WERI-Rb-1 (cell line): ENCODE results near the gene HGS.

Experiments
- DNase-seq: peaks from one replicate; pipeline ENCODE4 v3.0.0-alpha.2; 2020
- H3K27ac ChIP-seq: fragments of 250-450 bp; sonication (Bioruptor Pico); 2 replicates; pipeline ENCODE4 v1.5.1; 2020; ENCODE audit warnings: mild to moderate bottlenecking, moderate library complexity
- H3K27me3 ChIP-seq: fragments of 250-450 bp; sonication (Bioruptor Pico); 2 replicates; pipeline ENCODE4 v1.5.1; 2021; ENCODE audit warnings: mild to moderate bottlenecking, low read depth, moderate library complexity; ENCODE audit not compliant: insufficient read depth, severe bottlenecking
- H3K36me3 ChIP-seq: fragments of 250-450 bp; sonication (Bioruptor Pico); 2 replicates; pipeline ENCODE4 v1.5.1; 2020; ENCODE audit warnings: mild to moderate bottlenecking, moderate library complexity
- H3K4me3 ChIP-seq: 2 replicates; pipeline ENCODE4 v1.5.1; 2011; ENCODE audit warnings: low read depth, mild to moderate bottlenecking, control low read depth, low read length
- H3K9me3 ChIP-seq: fragments of 250-450 bp; sonication (Bioruptor Pico); 2 replicates; pipeline ENCODE4 v1.5.1; 2021; ENCODE audit warnings: mild to moderate bottlenecking, moderate library complexity; ENCODE audit not compliant: severe bottlenecking
- CTCF ChIP-seq: IDR thresholded peaks from 2 replicates; pipeline ENCODE4 v1.5.1; 2011; ENCODE audit warnings: low read depth, mild to moderate bottlenecking, control low read depth, inconsistent platforms, low read length

Gene HGS

GRCh38 chr17:81652906-81653771, 30.7 kb upstream of the HGS start:
- Histone ChIP-seq H3K4me3 (no peak overlapping the region), H3K27me3 (no peaks in the 10 kb centered on the region), H3K27ac (peak overlapping the region; percentile 1; the same call in 1 of the 2 replicates), H3K36me3 (no peaks in the 10 kb centered on the region), H3K9me3 (peaks cover 11% of the 10 kb centered on the region)
- TF ChIP-seq CTCF = no peak
- no peak for DNase-seq

GRCh38 chr17:81655378-81656117, 28.3 kb upstream of the HGS start:
- DNase-seq = peak; percentile 95
- peak overlapping the region; percentile 84 for H3K27ac ChIP-seq
- H3K36me3 ChIP-seq = no peaks in the 10 kb centered on the region
- no peaks in the 10 kb centered on the region for H3K27me3 ChIP-seq
- H3K9me3 ChIP-seq = no peaks in the 10 kb centered on the region
- no peak overlapping the region for H3K4me3 ChIP-seq
- no peak for TF ChIP-seq CTCF

GRCh38 chr17:81656118-81656743, 27.6 kb upstream of the HGS start, which contains the start of gene PDE6G:
TSS of gene PDE6G (minus strand) at chr17:81656542. CDS start at chr17:81653305, 3,237 bp downstream.
- Histone ChIP-seq H3K9me3 (no peaks in the 10 kb centered on the region), H3K36me3 (no peaks in the 10 kb centered on the region), H3K27me3 (no peaks in the 10 kb centered on the region), H3K4me3 (no peak within 1 kb of the TSS), H3K27ac (peak within 1 kb of the TSS; percentile 84)
- peak; percentile 82 for DNase-seq
- TF ChIP-seq CTCF = no peak

GRCh38 chr17:81656835-81657234, 27.0 kb upstream of the HGS start:
- Histone ChIP-seq H3K9me3 (no peaks in the 10 kb centered on the region), H3K4me3 (no peak overlapping the region), H3K27me3 (no peaks in the 10 kb centered on the region), H3K36me3 (no peaks in the 10 kb centered on the region), H3K27ac (peak overlapping the region; percentile 84)
- no peak for TF ChIP-seq CTCF
- peak; percentile 83 for DNase-seq

- Histone ChIP-seq H3K36me3 (no peaks in the 10 kb centered on the region; the same call in 1 of the 2 replicates), H3K27me3 (no peaks in the 10 kb centered on the region), H3K4me3 (no peak overlapping the region), H3K27ac (no peak overlapping the region), H3K9me3 (no peaks in the 10 kb centered on the region)
- no peak for TF ChIP-seq CTCF
- DNase-seq = no peak
Observed at GRCh38 chr17:81659038-81659437, 24.8 kb upstream of the HGS start.
